Measurements from ENCODE around the gene GAMT.
"Not testable (repeated sequence)": the region's sequence is repeated elsewhere in the genome, so short reads cannot be mapped to it uniquely, and the experiment has no call there.

The GAMT gene

GRCh38 chr19:1445185-1445931 is 44.0 kb upstream of the GAMT start:
- peak overlapping the region; percentile 37 for H3K4me3 ChIP-seq (ENCODE audit: low read depth, low read length)
- DNase-seq (ENCODE audit: low read depth), result peak; percentile 53
- TF ChIP-seq CTCF (conservative IDR thresholded peaks at IDR 0.05; ENCODE audit: low read depth, low read length), result peak; percentile 46

DNA sequence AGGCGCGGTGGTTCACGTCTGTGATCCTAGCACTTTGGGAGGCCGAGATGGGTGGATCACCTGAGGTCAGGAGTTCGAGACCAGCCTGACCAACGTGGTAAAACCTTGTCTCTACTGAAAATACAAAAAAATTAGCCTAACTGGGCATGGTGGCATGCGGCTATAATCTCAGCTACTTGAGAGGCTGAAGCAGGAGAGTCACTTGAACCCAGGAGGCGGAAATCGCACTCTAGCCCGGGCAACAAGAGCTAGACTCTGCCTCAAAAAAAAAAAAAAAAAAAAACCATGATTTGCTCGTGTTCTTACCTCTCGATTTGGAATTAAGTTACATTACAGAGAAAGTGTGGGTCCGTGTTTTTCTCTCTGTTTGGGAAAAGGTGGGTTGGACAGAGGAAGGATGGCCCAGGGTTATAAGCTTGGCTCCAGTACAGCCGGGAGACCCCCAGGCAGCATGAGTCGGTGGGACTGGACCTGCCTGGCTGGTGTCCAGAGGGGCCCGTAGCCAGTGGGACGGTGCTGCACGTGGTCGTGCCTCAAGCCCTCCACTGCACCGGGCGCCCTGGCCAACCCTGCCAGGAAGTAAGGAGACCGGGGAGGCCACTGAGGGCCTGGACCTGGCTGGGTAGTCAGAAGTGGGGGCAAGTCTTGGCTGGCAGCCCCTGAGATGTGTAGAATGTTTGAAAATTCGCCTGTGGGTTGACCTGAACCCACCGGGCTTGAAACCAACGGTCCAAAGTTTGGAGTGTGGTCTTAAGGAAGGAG is 40.5 kb upstream of the GAMT start:
- no peak for TF ChIP-seq CTCF (conservative IDR thresholded peaks at IDR 0.05; ENCODE audit: low read depth, low read length)
- H3K4me3 ChIP-seq (ENCODE audit: low read depth, low read length), result no peak overlapping the region
- DNase-seq (ENCODE audit: low read depth), result no peak

GRCh38 chr19:1441022-1441426 is 39.7 kb upstream of the GAMT start:
- TF ChIP-seq CTCF (conservative IDR thresholded peaks at IDR 0.05; ENCODE audit: low read depth, low read length), result no peak
- H3K4me3 ChIP-seq (ENCODE audit: low read depth, low read length), result no peak overlapping the region
- DNase-seq (ENCODE audit: low read depth), result no peak

- no peak for TF ChIP-seq CTCF (conservative IDR thresholded peaks at IDR 0.05; ENCODE audit: low read depth, low read length)
- peak overlapping the region; percentile 8 for H3K4me3 ChIP-seq (ENCODE audit: low read depth, low read length)
- DNase-seq (ENCODE audit: low read depth), result no peak
These were observed 39.1 kb upstream of the GAMT start for GRCh38 chr19:1440418-1440801.

- DNase-seq (ENCODE audit: low read depth), result not testable (repeated sequence)
- H3K4me3 ChIP-seq (ENCODE audit: low read depth, low read length), result peak overlapping the region; percentile 94
These were observed 38.4 kb upstream of the GAMT start for GRCh38 chr19:1439525-1440417.

- TF ChIP-seq CTCF (conservative IDR thresholded peaks at IDR 0.05; ENCODE audit: low read depth, low read length), result no peak
- H3K4me3 ChIP-seq (ENCODE audit: low read depth, low read length), result peak overlapping the region; percentile 94
- DNase-seq (ENCODE audit: low read depth), result no peak
These were observed 37.6 kb upstream of the GAMT start for GRCh38 chr19:1438933-1439354.

Measured in choroid plexus epithelial cell (primary cell).